GM23338 (cell line): ENCODE data around the gene CASKIN2. TPM values are rescaled to one million over a fixed set of nuclear protein-coding genes. Genes with fewer than 3 reads are reported as not detected.

Experiments
- ATAC-seq: fragments of 200-7000 bp; cut with Tn5 transposase; 3 replicates; pipeline ENCODE4 v1.9.1; 2020
- DNase-seq: peaks from one replicate; pipeline ENCODE4 v3.0.0-alpha.2; 2015; ENCODE audit warnings: low spot score
- H2AFZ ChIP-seq: fragments of 200-600 bp; sonication (generic); 2 replicates; pipeline ENCODE4 v1.8.0; 2016; ENCODE audit warnings: antibody characterized with exemption, mild to moderate bottlenecking, moderate library complexity
- H3F3A ChIP-seq: fragments of 200-600 bp; sonication (generic); replicated peaks from 2 replicates; pipeline ENCODE4 v1.8.0; 2017; ENCODE audit warnings: antibody characterized with exemption, mixed run types, low read depth
- H3K27ac ChIP-seq: fragments of 200-600 bp; sonication (generic); 2 replicates; pipeline ENCODE4 v1.6.1; 2016; ENCODE audit warnings: low read depth
- H3K27me3 ChIP-seq: fragments of 200-600 bp; sonication (generic); 2 replicates; pipeline ENCODE4 v1.8.0; 2016; ENCODE audit warnings: mild to moderate bottlenecking, mixed run types, moderate library complexity; ENCODE audit not compliant: insufficient read depth
- H3K36me3 ChIP-seq: fragments of 200-600 bp; sonication (generic); 2 replicates; pipeline ENCODE4 v1.8.0; 2016; ENCODE audit warnings: mild to moderate bottlenecking; ENCODE audit not compliant: insufficient read depth
- H3K4me1 ChIP-seq: fragments of 200-600 bp; sonication (generic); 2 replicates; pipeline ENCODE4 v1.8.0; 2016; ENCODE audit warnings: mild to moderate bottlenecking, moderate library complexity; ENCODE audit not compliant: insufficient read depth
- H3K4me2 ChIP-seq: fragments of 200-600 bp; sonication (generic); 2 replicates; pipeline ENCODE4 v1.7.1; 2017; ENCODE audit warnings: mixed run types
- H3K4me3 ChIP-seq: fragments of 200-600 bp; sonication (generic); 2 replicates; pipeline ENCODE4 v1.6.1; 2016; ENCODE audit warnings: mixed run types
- H3K79me2 ChIP-seq: fragments of 200-600 bp; sonication (generic); replicated peaks from 2 replicates; pipeline ENCODE4 v1.8.0; 2017; ENCODE audit warnings: mild to moderate bottlenecking; ENCODE audit not compliant: insufficient read depth
- H3K9me2 ChIP-seq: fragments of 200-600 bp; sonication (generic); 2 replicates; pipeline ENCODE4 v1.8.0; 2017; ENCODE audit not compliant: insufficient read depth
- H4K20me1 ChIP-seq: fragments of 200-600 bp; sonication (generic); replicated peaks from 2 replicates; pipeline ENCODE4 v1.8.0; 2017; ENCODE audit warnings: mild to moderate bottlenecking; ENCODE audit not compliant: insufficient read depth
- H3K27ac Mint-ChIP-seq: 2 replicates; pipeline ENCODE4 v1.8.0; 2020; ENCODE audit warnings: inconsistent platforms, mild to moderate bottlenecking, moderate library complexity, mixed read lengths
- H3K27me3 Mint-ChIP-seq: 3 replicates; pipeline ENCODE4 v1.8.0; 2022; ENCODE audit warnings: low read depth, mild to moderate bottlenecking, moderate library complexity, mixed read lengths, inconsistent platforms; ENCODE audit not compliant: insufficient read depth, poor library complexity
- H3K36me3 Mint-ChIP-seq: 3 replicates; pipeline ENCODE4 v1.8.0; 2021; ENCODE audit warnings: low read depth, mild to moderate bottlenecking, inconsistent platforms, moderate library complexity, mixed read lengths
- H3K4me1 Mint-ChIP-seq: 3 replicates; pipeline ENCODE4 v1.8.0; 2020; ENCODE audit warnings: mild to moderate bottlenecking, inconsistent platforms, mixed read lengths
- H3K4me3 Mint-ChIP-seq: 3 replicates; pipeline ENCODE4 v1.8.0; 2021; ENCODE audit warnings: moderate library complexity, mild to moderate bottlenecking, inconsistent platforms, mixed read lengths
- H3K9me3 Mint-ChIP-seq: 3 replicates; pipeline ENCODE4 v1.8.0; 2020; ENCODE audit warnings: moderate library complexity, mild to moderate bottlenecking, inconsistent platforms, mixed read lengths
- CREB1 ChIP-seq: fragments of 250-450 bp; sonication (Bioruptor Pico); IDR thresholded peaks from 2 replicates; pipeline ENCODE4 v1.5.0; 2020; ENCODE audit warnings: low read depth, mild to moderate bottlenecking, moderate library complexity
- CTCF ChIP-seq, 2 experiments: fragments of 200-600 bp in 1 of 2; sonication (generic) in 1 of 2; conservative IDR thresholded peaks; 2 replicates each; pipeline versions ENCODE4 v1.5.1 to v1.6.1; 2016 to 2017; ENCODE audit warnings: antibody characterized with exemption in 2 of 2, low read depth in 2 of 2, mild to moderate bottlenecking in 2 of 2, moderate library complexity in 1 of 2
- EZH2 ChIP-seq: fragments of 200-600 bp; sonication (generic); IDR thresholded peaks from one replicate; pipeline ENCODE4 v1.8.0; 2017; ENCODE audit warnings: antibody characterized with exemption, mild to moderate bottlenecking, low read depth; ENCODE audit not compliant: unreplicated experiment
- EZH2phosphoT487 ChIP-seq: fragments of 200-600 bp; sonication (generic); IDR thresholded peaks from one replicate; pipeline ENCODE4 v1.8.1; 2018; ENCODE audit warnings: antibody characterized with exemption; ENCODE audit not compliant: unreplicated experiment
- JUNB ChIP-seq: IDR thresholded peaks from one replicate; pipeline ENCODE4 v1.6.1; 2016; ENCODE audit warnings: antibody characterized with exemption; ENCODE audit not compliant: unreplicated experiment
- NANOG ChIP-seq: IDR thresholded peaks from 2 replicates; pipeline ENCODE4 v1.6.1; 2016; ENCODE audit warnings: antibody characterized with exemption, borderline replicate concordance
- POLR2AphosphoS5 ChIP-seq: IDR thresholded peaks from 2 replicates; pipeline ENCODE4 v1.6.1; 2016; ENCODE audit warnings: antibody characterized with exemption, low read depth
- STAT1 ChIP-seq: IDR thresholded peaks from one replicate; pipeline ENCODE4 v1.6.1; 2016; ENCODE audit warnings: antibody characterized with exemption; ENCODE audit not compliant: unreplicated experiment
- ZNF114 ChIP-seq: fragments of 250-450 bp; sonication (Bioruptor Pico); IDR thresholded peaks from 2 replicates; pipeline ENCODE4 v1.5.0; 2020; ENCODE audit warnings: mild to moderate bottlenecking, moderate library complexity
- ZNF331 ChIP-seq: fragments of 250-450 bp; sonication (Bioruptor Pico); IDR thresholded peaks from 2 replicates; pipeline ENCODE4 v1.5.0; 2020; ENCODE audit warnings: low read depth, mild to moderate bottlenecking, moderate library complexity
- polyA plus RNA-seq: library from polyadenylated mRNA; unstranded; fragments of >200 nt; fragmentation: Nextera tagmentation; extraction: Ambion mirVana; gene quantifications from 2 replicates; pipeline ENCODE4 v1.2.1, GENCODE V29; 2016
- total RNA-seq: library from RNA; depleted of rRNA; stranded (reverse); fragments of >200 nt; shearing (Covaris generic); gene quantifications from 2 replicates; pipeline ENCODE4 v1.2.3, GENCODE V29; 2014
- TF ChIP-seq, protein P1 (sequence below): IDR thresholded peaks from one replicate; pipeline ENCODE4 v1.6.1; 2018; ENCODE audit warnings: antibody characterized with exemption; ENCODE audit not compliant: unreplicated experiment
- TF ChIP-seq, protein P2 (sequence below): IDR thresholded peaks from 2 replicates; pipeline ENCODE4 v1.6.1; 2016; ENCODE audit warnings: antibody characterized with exemption
- TF ChIP-seq, protein P3 (sequence below): fragments of 250-450 bp; sonication (Bioruptor Pico); IDR thresholded peaks from 2 replicates; pipeline ENCODE4 v1.5.0; 2020; ENCODE audit warnings: mild to moderate bottlenecking, moderate library complexity

CASKIN2 gene
- total and polyA plus RNA-seq, 2 experiments from 2014 or later, result 4.9 to 21.5 TPM

GRCh38 chr17:75521290-75521689, 6.0 kb upstream of the CASKIN2 start:
- ATAC-seq, result no peak
- Histone ChIP-seq H3K79me2 (peaks cover 13% of the 10 kb centered on the region), H3K4me1 (peaks cover 13% of the 10 kb centered on the region; the same call in 1 of the 2 replicates), H4K20me1 (peaks cover 12% of the 10 kb centered on the region), H3K4me3 (no peak overlapping the region), H3K27me3 (0 out of 2 replicates have a peak, but pooled peaks cover 1% of the 10 kb centered on the region), H3K27ac (no peak overlapping the region), H3K9me2 (no peaks in the 10 kb centered on the region), H2AFZ (no peak overlapping the region), H3K4me2 (no peak overlapping the region), H3F3A (peaks cover 10% of the 10 kb centered on the region), H3K36me3 (peaks cover 18% of the 10 kb centered on the region)
- H3K4me1 Mint-ChIP-seq, result peaks cover 25% of the 10 kb centered on the region
- H3K9me3 Mint-ChIP-seq, result no peaks in the 10 kb centered on the region; the same call in 2 of the 3 replicates
- no peak overlapping the region for H3K27ac Mint-ChIP-seq
- peaks cover 19% of the 10 kb centered on the region for H3K27me3 Mint-ChIP-seq
- TF ChIP-seq EZH2 (no peak), EZH2phosphoT487 (no peak), ZNF114 (CRISPR knock-in tag) (no peak), STAT1 (no peak), NANOG (no peak), JUNB (no peak), CTCF (conservative IDR thresholded peaks at IDR 0.05; ENCODE audit: low read depth in 2 of 2) (no peak), CREB1 (CRISPR knock-in tag) (no peak), ZNF331 (no peak), POLR2AphosphoS5 (no peak)
- TF ChIP-seq, protein P1, sequence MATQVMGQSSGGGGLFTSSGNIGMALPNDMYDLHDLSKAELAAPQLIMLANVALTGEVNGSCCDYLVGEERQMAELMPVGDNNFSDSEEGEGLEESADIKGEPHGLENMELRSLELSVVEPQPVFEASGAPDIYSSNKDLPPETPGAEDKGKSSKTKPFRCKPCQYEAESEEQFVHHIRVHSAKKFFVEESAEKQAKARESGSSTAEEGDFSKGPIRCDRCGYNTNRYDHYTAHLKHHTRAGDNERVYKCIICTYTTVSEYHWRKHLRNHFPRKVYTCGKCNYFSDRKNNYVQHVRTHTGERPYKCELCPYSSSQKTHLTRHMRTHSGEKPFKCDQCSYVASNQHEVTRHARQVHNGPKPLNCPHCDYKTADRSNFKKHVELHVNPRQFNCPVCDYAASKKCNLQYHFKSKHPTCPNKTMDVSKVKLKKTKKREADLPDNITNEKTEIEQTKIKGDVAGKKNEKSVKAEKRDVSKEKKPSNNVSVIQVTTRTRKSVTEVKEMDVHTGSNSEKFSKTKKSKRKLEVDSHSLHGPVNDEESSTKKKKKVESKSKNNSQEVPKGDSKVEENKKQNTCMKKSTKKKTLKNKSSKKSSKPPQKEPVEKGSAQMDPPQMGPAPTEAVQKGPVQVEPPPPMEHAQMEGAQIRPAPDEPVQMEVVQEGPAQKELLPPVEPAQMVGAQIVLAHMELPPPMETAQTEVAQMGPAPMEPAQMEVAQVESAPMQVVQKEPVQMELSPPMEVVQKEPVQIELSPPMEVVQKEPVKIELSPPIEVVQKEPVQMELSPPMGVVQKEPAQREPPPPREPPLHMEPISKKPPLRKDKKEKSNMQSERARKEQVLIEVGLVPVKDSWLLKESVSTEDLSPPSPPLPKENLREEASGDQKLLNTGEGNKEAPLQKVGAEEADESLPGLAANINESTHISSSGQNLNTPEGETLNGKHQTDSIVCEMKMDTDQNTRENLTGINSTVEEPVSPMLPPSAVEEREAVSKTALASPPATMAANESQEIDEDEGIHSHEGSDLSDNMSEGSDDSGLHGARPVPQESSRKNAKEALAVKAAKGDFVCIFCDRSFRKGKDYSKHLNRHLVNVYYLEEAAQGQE, result no peak
- TF ChIP-seq, protein P2, sequence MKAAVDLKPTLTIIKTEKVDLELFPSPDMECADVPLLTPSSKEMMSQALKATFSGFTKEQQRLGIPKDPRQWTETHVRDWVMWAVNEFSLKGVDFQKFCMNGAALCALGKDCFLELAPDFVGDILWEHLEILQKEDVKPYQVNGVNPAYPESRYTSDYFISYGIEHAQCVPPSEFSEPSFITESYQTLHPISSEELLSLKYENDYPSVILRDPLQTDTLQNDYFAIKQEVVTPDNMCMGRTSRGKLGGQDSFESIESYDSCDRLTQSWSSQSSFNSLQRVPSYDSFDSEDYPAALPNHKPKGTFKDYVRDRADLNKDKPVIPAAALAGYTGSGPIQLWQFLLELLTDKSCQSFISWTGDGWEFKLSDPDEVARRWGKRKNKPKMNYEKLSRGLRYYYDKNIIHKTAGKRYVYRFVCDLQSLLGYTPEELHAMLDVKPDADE, result no peak
- TF ChIP-seq, protein P3, sequence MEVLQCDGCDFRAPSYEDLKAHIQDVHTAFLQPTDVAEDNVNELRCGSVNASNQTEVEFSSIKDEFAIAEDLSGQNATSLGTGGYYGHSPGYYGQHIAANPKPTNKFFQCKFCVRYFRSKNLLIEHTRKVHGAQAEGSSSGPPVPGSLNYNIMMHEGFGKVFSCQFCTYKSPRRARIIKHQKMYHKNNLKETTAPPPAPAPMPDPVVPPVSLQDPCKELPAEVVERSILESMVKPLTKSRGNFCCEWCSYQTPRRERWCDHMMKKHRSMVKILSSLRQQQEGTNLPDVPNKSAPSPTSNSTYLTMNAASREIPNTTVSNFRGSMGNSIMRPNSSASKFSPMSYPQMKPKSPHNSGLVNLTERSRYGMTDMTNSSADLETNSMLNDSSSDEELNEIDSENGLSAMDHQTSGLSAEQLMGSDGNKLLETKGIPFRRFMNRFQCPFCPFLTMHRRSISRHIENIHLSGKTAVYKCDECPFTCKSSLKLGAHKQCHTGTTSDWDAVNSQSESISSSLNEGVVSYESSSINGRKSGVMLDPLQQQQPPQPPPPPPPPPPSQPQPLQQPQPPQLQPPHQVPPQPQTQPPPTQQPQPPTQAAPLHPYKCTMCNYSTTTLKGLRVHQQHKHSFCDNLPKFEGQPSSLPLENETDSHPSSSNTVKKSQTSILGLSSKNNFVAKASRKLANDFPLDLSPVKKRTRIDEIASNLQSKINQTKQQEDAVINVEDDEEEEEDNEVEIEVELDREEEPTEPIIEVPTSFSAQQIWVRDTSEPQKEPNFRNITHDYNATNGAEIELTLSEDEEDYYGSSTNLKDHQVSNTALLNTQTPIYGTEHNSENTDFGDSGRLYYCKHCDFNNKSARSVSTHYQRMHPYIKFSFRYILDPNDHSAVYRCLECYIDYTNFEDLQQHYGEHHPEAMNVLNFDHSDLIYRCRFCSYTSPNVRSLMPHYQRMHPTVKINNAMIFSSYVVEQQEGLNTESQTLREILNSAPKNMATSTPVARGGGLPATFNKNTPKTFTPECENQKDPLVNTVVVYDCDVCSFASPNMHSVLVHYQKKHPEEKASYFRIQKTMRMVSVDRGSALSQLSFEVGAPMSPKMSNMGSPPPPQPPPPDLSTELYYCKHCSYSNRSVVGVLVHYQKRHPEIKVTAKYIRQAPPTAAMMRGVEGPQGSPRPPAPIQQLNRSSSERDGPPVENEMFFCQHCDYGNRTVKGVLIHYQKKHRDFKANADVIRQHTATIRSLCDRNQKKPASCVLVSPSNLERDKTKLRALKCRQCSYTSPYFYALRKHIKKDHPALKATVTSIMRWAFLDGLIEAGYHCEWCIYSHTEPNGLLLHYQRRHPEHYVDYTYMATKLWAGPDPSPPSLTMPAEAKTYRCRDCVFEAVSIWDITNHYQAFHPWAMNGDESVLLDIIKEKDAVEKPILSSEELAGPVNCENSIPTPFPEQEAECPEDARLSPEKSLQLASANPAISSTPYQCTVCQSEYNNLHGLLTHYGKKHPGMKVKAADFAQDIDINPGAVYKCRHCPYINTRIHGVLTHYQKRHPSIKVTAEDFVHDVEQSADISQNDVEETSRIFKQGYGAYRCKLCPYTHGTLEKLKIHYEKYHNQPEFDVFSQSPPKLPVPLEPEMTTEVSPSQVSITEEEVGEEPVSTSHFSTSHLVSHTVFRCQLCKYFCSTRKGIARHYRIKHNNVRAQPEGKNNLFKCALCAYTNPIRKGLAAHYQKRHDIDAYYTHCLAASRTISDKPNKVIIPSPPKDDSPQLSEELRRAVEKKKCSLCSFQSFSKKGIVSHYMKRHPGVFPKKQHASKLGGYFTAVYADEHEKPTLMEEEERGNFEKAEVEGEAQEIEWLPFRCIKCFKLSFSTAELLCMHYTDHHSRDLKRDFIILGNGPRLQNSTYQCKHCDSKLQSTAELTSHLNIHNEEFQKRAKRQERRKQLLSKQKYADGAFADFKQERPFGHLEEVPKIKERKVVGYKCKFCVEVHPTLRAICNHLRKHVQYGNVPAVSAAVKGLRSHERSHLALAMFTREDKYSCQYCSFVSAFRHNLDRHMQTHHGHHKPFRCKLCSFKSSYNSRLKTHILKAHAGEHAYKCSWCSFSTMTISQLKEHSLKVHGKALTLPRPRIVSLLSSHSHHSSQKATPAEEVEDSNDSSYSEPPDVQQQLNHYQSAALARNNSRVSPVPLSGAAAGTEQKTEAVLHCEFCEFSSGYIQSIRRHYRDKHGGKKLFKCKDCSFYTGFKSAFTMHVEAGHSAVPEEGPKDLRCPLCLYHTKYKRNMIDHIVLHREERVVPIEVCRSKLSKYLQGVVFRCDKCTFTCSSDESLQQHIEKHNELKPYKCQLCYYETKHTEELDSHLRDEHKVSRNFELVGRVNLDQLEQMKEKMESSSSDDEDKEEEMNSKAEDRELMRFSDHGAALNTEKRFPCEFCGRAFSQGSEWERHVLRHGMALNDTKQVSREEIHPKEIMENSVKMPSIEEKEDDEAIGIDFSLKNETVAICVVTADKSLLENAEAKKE (CRISPR knock-in tag), result no peak
- no peak for DNase-seq
- H3K36me3 Mint-ChIP-seq, result peaks cover 45% of the 10 kb centered on the region
- H3K4me3 Mint-ChIP-seq, result no peak overlapping the region
